HG02623 (cell line): ENCODE measurements around the gene PCDHB12.
"Not testable (repeated sequence)": the region's sequence is repeated elsewhere in the genome, so short reads cannot be mapped to it uniquely, and the experiment has no call there.

ENCODE experiments used
- ATAC-seq: cut with Tn5 transposase; IDR thresholded peaks from one replicate; pipeline ENCODE4 v1.9.1; 2021; ENCODE audit warnings: moderate library complexity; ENCODE audit not compliant: unreplicated experiment

PCDHB12 gene

DNA sequence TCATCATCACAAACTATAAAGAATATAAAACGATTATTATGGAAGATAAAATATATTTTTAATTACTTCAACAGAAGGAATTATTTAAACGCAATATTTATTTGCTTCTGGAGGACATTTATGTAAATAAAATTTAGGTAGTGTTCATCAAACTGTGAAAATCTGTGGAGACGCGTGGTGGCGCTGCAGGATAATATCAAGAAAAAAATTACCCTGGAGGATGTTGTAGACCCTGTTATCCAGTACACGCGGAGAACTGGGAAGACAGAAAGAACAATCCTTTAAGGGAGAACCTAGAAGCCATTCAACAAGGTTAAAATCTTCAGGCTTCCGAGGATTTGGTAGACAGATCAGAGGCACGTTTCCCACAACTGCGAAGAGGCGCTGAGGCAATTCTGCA, at the start of gene PCDHB12:
TSS of gene PCDHB12 (plus strand) at position 242 of the 400 bp plus-strand sequence. CDS start 189 bp downstream, outside the sequence.
- no peak for ATAC-seq

DNA sequence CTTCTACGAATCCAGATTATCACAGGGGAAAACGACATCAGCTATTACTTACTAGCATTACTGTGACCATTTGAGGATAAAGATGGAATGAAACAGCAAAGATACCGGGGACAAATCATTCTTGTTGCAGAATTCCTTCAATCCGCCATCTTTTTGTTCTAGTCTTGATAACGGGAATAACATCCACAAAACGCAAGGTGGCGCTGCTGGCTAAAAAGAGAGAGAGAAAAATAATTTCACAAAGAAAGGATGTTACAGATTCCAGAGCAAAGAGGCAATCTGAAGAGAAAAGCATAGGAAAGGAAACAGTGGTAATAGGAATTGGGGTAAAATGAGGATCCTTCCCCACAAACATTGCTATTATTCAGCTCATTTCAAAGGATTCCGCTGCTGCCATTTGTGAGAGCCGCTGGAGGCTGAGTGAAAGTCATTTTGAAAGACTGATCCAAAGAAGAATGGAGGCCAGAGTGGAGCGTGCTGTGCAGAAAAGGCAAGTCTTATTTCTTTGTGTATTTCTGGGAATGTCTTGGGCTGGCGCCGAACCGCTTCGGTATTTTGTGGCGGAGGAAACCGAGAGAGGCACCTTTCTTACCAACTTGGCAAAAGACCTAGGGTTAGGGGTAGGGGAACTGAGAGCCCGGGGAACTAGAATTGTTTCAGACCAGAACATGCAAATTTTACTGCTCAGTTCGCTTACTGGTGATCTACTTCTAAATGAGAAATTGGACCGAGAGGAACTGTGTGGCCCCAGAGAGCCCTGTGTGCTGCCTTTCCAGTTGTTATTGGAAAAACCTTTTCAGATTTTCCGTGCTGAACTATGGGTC, 35.9 kb upstream of the PCDHB12 start, which contains the start of gene PCDHB7:
TSS of gene PCDHB7 (plus strand) at position 264 of the 824 bp plus-strand sequence. CDS start at position 456, 192 bp downstream.
- no peak for ATAC-seq

DNA sequence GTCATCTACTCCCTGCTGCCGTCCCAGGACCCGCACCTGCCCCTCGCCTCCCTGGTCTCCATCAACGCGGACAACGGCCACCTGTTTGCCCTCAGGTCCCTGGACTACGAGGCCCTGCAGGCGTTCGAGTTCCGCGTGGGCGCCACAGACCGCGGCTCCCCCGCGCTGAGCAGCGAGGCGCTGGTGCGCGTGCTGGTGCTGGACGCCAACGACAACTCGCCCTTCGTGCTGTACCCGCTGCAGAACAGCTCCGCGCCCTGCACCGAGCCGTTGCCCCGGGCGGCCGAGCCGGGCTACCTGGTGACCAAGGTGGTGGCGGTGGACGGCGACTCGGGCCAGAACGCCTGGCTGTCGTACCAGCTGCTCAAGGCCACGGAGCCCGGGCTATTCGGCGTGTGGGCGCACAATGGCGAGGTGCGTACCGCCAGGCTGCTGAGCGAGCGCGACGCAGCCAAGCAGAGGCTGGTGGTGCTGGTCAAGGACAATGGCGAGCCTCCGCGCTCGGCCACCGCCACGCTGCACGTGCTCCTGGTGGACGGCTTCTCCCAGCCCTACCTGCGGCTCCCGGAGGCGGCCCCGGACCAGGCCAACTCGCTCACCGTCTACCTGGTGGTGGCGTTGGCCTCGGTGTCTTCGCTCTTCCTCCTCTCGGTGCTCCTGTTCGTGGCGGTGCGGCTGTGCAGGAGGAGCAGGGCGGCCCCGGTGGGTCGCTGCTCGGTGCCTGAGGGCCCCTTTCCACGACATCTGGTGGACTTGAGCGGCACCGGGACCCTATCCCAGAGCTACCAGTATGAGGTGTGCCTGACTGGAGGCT, 34.0 kb upstream of the PCDHB12 start:
- ATAC-seq, result not testable (repeated sequence)

DNA sequence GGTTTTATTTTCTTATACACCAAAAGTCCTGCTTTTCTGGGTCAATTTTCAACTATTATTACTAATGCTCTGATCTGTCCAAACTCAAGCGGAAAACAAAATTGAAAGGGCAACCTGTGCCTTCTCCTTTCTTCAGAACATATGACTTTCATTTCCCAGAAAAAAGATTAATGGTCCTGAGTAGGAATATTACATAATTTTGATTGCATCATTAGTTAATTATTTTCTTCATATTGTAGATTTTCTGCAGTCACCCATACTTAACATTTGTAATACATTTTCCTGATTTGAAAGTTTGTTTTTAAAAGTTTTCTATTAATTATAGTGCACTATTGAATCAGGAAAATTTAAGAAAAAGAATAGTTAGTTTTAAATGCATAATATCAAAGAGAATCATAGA, 32.6 kb upstream of the PCDHB12 start:
- ATAC-seq, result no peak

DNA sequence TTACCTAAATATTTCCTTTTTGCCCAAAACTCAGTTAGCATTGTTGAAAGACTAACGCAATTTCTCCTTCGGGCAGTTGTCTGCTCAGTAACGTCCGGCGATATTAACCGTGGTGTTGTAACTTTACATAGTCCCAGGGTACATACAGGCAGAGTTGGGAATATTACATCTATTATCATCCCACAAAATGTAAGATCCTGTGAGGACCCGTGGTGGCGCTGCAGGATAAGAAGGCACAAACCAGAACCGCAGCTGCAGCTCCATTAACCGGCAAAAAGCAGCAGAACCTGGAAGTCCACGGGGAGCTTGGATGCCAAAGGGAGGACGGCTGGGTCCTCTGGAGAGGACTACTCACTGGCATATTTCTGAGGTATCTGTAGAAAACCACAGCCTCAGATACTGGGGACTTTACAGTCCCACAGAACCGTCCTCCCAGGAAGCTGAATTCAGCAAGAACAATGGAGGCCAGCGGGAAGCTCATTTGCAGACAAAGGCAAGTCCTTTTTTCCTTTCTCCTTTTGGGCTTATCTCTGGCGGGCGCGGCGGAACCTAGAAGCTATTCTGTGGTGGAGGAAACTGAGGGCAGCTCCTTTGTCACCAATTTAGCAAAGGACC, 30.8 kb upstream of the PCDHB12 start, which contains the start of gene PCDHB8:
TSS of gene PCDHB8 (plus strand) at position 214 of the 615 bp plus-strand sequence. CDS start at position 459, 245 bp downstream.
- not testable (repeated sequence) for ATAC-seq

DNA sequence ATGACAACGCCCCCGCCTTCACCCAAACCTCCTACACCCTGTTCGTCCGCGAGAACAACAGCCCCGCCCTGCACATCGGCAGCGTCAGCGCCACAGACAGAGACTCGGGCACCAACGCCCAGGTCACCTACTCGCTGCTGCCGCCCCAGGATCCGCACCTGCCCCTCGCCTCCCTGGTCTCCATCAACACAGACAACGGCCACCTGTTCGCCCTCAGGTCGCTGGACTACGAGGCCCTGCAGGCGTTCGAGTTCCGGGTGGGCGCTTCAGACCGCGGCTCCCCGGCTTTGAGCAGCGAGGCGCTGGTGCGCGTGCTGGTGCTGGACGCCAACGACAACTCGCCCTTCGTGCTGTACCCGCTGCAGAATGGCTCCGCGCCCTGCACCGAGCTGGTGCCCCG, 29.1 kb upstream of the PCDHB12 start:
- ATAC-seq, result not testable (repeated sequence)

DNA sequence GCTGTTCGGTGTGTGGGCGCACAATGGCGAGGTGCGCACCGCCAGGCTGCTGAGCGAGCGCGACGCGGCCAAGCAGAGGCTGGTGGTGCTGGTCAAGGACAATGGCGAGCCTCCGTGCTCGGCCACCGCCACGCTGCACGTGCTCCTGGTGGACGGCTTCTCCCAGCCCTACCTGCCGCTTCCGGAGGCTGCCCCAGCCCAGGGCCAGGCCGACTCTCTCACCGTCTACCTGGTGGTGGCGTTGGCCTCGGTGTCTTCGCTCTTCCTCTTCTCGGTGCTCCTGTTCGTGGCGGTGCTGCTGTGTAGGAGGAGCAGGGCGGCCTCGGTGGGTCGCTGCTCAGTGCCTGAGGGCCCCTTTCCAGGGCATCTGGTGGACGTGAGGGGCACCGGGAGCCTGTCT, 28.6 kb upstream of the PCDHB12 start:
- not testable (repeated sequence) for ATAC-seq

DNA sequence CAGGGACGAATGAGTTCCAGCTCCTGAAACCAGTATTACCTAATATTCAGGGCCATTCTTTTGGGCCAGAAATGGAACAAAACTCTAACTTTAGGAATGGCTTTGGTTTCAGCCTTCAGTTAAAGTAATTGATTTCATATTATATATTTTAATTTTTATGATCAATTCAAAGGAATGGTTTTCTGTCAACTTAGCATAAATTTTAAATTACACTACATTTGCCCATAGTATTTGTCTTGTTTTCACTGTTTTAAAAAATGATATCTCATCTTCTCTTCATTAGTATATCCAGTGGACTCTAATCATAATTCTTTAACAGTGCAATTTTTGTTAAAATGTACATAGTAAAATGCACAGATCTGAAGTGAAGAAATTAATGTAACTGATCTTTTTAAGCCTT, 28.2 kb upstream of the PCDHB12 start:
- no peak for ATAC-seq

DNA sequence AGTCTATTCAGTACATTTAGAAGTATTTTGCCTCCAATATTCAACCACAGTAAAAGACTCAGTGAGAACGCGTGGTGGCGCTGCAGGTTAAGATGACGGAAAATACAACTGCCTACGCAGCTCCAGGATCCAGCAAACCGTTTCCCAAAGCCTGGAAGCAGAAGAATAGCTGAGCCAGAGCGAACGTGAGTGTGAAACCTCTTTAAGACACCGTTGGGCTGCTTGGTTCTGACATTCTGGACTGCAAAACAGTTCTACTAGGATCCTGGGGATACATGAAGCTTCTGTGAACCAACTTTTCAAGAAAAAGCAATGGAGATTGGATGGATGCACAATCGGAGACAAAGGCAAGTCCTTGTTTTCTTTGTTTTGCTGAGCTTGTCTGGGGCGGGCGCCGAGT, 26.3 kb upstream of the PCDHB12 start, which contains the start of gene PCDHB16:
TSS of gene PCDHB16 (plus strand) at position 140 of the 400 bp plus-strand sequence. CDS start at position 313, 173 bp downstream.
- no peak for ATAC-seq

DNA sequence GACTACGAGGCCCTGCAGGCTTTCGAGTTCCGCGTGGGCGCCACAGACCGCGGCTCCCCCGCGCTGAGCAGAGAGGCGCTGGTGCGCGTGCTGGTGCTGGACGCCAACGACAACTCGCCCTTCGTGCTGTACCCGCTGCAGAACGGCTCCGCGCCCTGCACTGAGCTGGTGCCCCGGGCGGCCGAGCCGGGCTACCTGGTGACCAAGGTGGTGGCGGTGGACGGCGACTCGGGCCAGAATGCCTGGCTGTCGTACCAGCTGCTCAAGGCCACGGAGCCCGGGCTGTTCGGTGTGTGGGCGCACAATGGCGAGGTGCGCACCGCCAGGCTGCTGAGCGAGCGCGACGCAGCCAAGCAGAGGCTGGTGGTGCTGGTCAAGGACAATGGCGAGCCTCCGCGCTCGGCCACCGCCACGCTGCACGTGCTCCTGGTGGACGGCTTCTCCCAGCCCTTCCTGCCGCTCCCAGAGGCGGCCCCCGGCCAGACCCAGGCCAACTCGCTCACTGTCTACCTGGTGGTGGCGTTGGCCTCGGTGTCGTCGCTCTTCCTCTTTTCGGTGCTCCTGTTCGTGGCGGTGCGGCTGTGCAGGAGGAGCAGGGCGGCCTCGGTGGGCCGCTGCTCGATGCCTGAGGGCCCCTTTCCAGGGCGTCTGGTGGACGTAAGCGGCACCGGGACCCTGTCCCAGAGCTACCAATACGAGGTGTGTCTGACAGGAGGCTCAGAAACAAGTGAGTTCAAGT, 24.2 kb upstream of the PCDHB12 start:
- ATAC-seq, result not testable (repeated sequence)

DNA sequence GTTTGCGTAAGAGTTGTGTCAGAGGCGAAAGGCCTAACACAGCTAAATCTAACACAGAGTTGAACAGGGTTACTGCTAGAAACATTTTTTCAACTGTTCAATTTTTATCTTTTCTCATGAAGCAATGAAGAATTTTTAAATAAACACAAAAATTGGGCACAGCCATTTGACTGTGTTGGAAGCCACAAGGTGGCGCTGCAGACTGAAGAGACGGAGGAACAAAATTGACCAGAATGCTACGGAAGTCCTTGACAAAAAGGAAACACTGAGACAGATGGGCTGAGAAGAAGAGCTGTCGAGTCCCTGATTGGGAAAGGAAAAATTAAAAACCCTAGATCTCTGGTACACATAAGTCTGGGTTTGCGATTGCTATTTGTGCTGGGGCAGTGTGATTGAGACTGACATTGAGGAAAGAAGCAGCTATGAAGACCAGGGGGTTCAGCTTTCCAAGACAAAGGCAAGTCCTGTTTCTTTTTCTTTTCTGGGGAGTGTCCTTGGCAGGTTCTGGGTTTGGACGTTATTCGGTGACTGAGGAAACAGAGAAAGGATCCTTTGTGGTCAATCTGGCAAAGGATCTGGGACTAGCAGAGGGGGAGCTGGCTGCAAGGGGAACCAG, 21.5 kb upstream of the PCDHB12 start, which contains the start of gene PCDHB9:
TSS of gene PCDHB9 (plus strand) at position 265 of the 616 bp plus-strand sequence. CDS start at position 423, 158 bp downstream.
- ATAC-seq, result no peak

DNA sequence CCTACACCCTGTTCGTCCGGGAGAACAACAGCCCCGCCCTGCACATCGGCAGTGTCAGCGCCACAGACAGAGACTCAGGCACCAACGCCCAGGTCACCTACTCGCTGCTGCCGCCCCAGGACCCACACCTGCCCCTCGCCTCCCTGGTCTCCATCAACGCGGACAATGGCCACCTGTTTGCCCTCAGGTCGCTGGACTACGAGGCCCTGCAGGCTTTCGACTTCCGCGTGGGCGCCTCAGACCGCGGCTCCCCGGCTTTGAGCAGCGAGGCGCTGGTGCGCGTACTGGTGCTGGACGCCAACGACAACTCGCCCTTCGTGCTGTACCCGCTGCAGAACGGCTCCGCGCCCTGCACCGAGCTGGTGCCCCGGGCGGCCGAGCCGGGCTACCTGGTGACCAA, 19.8 kb upstream of the PCDHB12 start:
- ATAC-seq, result not testable (repeated sequence)

DNA sequence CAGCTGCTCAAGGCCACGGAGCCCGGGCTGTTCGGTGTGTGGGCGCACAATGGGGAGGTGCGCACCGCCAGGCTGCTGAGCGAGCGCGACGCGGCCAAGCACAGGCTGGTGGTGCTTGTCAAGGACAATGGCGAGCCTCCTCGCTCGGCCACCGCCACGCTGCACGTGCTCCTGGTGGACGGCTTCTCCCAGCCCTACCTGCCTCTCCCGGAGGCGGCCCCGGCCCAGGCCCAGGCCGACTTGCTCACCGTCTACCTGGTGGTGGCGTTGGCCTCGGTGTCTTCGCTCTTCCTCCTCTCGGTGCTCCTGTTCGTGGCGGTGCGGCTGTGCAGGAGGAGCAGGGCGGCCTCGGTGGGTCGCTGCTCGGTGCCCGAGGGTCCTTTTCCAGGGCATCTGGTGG, 19.4 kb upstream of the PCDHB12 start:
- not testable (repeated sequence) for ATAC-seq

DNA sequence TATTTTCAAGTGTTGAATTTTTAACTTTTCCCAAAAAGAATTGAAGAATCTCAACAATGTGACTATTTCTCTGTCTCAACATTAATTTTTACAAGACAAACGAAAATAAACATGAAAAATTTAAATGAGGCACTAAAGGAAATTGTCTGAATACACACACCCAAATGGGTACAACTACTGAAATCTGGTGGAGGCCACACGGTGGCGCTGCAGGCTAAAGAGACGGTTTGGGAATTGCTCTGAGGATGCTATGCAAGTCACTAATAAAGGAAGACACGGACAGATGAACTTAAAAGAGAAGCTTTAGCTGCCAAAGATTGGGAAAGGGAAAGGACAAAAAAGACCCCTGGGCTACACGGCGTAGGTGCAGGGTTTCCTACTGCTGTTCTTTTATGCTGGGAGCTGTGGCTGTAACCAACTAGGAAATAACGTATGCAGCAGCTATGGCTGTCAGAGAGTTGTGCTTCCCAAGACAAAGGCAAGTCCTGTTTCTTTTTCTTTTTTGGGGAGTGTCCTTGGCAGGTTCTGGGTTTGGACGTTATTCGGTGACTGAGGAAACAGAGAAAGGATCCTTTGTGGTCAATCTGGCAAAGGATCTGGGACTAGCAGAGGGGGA, 16.3 kb upstream of the PCDHB12 start, which contains the start of gene PCDHB10:
TSS of gene PCDHB10 (plus strand) at position 244 of the 616 bp plus-strand sequence. CDS start at position 444, 200 bp downstream.
- ATAC-seq, result no peak

DNA sequence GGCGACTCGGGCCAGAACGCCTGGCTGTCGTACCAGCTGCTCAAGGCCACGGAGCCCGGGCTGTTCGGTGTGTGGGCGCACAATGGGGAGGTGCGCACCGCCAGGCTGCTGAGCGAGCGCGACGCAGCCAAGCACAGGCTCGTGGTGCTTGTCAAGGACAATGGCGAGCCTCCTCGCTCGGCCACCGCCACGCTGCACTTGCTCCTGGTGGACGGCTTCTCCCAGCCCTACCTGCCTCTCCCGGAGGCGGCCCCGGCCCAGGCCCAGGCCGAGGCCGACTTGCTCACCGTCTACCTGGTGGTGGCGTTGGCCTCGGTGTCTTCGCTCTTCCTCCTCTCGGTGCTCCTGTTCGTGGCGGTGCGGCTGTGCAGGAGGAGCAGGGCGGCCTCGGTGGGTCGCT, 14.2 kb upstream of the PCDHB12 start:
- ATAC-seq, result not testable (repeated sequence)

DNA sequence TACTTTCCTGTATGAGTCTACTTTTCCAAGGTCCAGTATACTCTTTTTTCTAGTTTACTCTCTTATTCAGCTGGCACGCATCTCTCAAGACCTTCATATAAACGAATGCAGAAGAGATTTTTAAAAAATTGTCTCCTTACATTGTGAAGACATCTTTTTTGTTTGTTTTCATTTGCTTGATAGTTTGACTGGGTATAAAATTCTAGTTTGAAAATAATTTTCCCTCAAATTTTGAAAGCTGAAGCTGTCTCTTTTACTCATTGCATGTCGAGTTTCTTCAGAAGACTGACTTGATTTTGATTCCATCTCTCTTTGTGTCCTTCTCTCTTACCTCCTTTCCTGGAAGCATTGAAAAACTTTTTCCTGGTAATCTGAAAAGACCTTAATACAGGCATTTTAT, 12.2 kb upstream of the PCDHB12 start:
- no peak for ATAC-seq

DNA sequence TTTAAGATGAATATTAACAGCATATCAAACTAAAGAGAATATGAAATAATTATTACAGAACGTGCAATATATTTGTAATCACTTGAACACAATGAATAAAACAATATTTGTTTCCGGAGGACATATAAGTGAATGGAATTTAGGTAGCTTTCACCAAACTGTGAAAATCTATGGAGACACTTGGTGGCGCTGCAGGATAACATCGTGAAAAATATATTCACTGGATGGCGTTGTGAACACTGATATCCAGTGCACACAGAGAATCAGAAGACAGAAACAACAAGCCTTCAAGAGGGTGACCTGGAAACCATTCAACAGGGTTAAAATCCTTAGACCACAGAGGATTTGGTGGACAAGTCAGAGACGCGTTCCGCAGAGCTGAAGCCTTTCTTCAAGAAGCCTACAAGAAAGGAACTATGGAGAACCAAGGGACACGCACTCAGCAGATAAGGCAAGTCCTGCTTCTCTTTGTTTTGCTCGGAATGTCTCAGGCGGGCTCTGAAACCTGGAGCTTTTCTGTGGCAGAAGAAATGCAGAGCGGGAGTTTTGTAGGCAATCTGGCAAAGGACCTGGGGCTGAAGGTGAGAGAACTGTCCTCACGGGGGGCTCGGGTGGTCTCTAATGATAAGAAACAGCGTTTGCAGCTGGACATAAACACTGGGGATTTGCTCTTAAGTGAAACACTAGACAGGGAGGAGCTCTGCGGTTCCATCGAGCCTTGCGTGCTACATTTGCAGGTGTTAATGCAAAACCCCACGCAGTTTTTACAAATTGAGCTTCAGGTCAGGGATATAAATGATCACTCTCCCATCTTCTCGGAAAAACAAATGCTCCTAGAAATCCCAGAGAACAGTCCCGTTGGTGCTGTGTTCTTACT, 8.9 kb upstream of the PCDHB12 start, which contains the start of gene PCDHB11:
TSS of gene PCDHB11 (plus strand) at position 269 of the 877 bp plus-strand sequence. CDS start at position 417, 148 bp downstream.
- ATAC-seq, result no peak

DNA sequence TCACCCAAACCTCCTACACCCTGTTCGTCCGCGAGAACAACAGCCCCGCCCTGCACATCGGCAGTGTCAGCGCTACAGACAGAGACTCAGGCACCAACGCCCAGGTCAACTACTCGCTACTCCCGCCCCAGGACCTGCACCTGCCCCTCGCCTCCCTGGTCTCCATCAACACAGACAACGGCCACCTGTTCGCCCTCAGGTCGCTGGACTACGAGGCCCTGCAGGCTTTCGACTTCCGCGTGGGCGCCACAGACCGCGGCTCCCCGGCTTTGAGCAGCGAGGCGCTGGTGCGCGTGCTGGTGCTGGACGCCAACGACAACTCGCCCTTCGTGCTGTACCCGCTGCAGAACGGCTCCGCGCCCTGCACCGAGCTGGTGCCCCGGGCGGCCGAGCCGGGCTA, 7.4 kb upstream of the PCDHB12 start:
- not testable (repeated sequence) for ATAC-seq
